ENCODE results near the gene ZNF600.
A peak's percentile ranks its signal among the peaks of the same experiment; 100 is the strongest.
"Not testable (repeated sequence)": the region's sequence is repeated elsewhere in the genome, so short reads cannot be mapped to it uniquely, and the experiment has no call there.

The ZNF600 gene

DNA sequence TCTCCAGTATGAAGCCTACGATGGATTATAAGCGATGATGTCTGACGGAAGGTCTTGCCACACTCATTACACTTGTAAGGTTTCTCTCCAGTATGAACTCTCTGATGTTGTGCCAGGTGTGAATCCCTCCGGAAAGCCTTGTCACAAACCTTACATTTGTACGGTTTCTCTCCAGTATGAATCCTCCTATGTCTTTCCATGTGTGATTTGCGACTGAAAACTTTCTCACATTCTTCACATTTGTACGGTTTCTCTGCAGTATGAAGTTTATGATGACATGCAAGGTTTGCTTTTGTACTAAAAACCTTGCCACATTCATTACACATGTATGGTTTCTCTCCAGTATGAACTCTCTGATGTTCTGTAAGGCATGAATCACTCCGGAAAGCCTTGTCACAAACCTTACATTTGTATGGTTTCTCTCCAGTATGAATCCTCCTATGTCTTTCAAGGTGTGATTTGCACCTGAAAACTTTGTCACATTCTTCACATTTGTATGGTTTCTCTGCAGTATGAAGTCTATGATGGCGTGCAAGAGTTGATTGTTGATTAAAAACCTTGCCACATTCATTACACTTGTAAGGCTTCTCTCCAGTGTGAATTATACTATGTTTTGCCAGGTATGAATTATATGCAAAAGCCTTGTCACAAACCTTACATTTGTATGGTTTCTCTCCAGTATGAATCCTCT lies 13.5 kb upstream of the ZNF600 start:
- not testable (repeated sequence) for H3K27ac ChIP-seq (ENCODE audit: low read depth, low read length); H3K27me3 ChIP-seq (ENCODE audit: control insufficient read depth in 1 of 2, insufficient read depth in 2 of 2, low read length in 2 of 2); H3K4me1 ChIP-seq (ENCODE audit: control insufficient read depth in 1 of 2, insufficient read depth in 2 of 2, low read length in 2 of 2); H3K9ac ChIP-seq (ENCODE audit: low read depth in 1 of 2, low read length in 2 of 2)
- H3K36me3 ChIP-seq (ENCODE audit: control insufficient read depth in 1 of 2, insufficient read depth in 2 of 2, low read length in 2 of 2): peaks cover 28 to 55% of the 10 kb centered on the region in 2 donors
- peaks cover 85 to 91% of the 10 kb centered on the region in 2 donors for H3K9me3 ChIP-seq (ENCODE audit: control insufficient read depth in 1 of 2, low read length in 2 of 2)
- peak overlapping the region; percentile 6 to 14 for H3K4me3 ChIP-seq (ENCODE audit: low read depth in 1 of 2, low read length in 2 of 2)

- Histone ChIP-seq H3K36me3 (ENCODE audit: control insufficient read depth in 1 of 2, insufficient read depth in 2 of 2, low read length in 2 of 2) (no peaks in the 10 kb centered on the region), H3K27ac (ENCODE audit: low read depth, low read length) (no peak overlapping the region), H3K9ac (ENCODE audit: low read depth in 1 of 2, low read length in 2 of 2) (no peak overlapping the region), H3K27me3 (ENCODE audit: control insufficient read depth in 1 of 2, insufficient read depth in 2 of 2, low read length in 2 of 2) (no peaks in the 10 kb centered on the region), H3K4me3 (ENCODE audit: low read depth in 1 of 2, low read length in 2 of 2) (no peak overlapping the region), H3K9me3 (ENCODE audit: control insufficient read depth in 1 of 2, low read length in 2 of 2) (peaks cover 7 to 16% of the 10 kb centered on the region in 2 donors), H3K4me1 (ENCODE audit: control insufficient read depth in 1 of 2, insufficient read depth in 2 of 2, low read length in 2 of 2) (no peaks in the 10 kb centered on the region)
Measured at GRCh38 chr19:52789440-52789839, 2.8 kb upstream of the ZNF600 start.

DNA sequence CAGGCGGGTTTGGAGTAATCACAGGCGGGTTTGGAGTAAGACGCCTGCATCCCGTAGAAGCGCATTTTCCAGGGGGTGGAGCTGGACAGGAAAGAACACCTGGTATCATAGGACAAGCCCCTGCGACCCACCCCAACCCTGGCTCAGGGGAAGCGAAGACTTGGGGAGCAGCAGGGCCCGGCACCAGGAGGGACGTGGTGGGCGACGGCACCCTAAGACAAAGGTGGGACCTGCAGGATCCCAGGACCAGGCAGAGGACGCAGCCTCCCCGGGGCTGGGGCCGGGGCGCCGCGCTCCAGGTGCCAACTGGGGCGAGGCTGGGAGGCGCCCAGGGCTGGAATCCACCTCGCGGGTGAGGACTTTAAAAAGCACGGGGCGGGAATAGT lies 520 bp downstream of the ZNF600 start:
- peaks cover 5 to 15% of the 10 kb centered on the region in 2 donors for H3K36me3 ChIP-seq (ENCODE audit: control insufficient read depth in 1 of 2, insufficient read depth in 2 of 2, low read length in 2 of 2)
- no peaks in the 10 kb centered on the region for H3K27me3 ChIP-seq (ENCODE audit: control insufficient read depth in 1 of 2, insufficient read depth in 2 of 2, low read length in 2 of 2)
- H3K4me3 ChIP-seq (ENCODE audit: low read depth in 1 of 2, low read length in 2 of 2): peak overlapping the region; percentile 89
- peak overlapping the region; percentile 77 to 78 for H3K9ac ChIP-seq (ENCODE audit: low read depth in 1 of 2, low read length in 2 of 2)
- no peak overlapping the region for H3K27ac ChIP-seq (ENCODE audit: low read depth, low read length)
- peaks cover 5 to 6% of the 10 kb centered on the region in 2 donors for H3K9me3 ChIP-seq (ENCODE audit: control insufficient read depth in 1 of 2, low read length in 2 of 2)
- H3K4me1 ChIP-seq (ENCODE audit: control insufficient read depth in 1 of 2, insufficient read depth in 2 of 2, low read length in 2 of 2): no peaks in the 10 kb centered on the region

DNA sequence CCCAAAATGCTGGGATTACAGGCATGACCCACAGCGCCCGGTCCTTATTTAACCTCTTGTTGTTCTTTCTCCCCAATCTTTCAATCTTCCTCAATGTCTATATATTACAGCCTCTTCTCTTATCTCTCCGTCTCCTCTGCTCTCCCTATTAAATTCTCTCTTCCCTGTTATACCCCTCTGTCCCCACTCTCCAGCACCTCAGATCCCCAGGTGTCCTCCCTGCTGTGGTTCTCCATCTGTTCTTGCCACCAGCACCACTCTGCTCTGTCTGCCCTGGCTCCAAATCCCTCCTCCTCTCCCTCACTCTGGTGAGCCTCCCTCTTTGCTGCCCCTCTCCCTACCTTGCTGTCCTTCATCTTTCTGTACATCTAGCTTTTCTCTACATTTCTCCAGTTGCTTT lies 1.1 kb downstream of the ZNF600 start:
- H3K9me3 ChIP-seq (ENCODE audit: control insufficient read depth in 1 of 2, low read length in 2 of 2): peaks cover 5 to 7% of the 10 kb centered on the region in 2 donors
- H3K27me3 ChIP-seq (ENCODE audit: control insufficient read depth in 1 of 2, insufficient read depth in 2 of 2, low read length in 2 of 2): no peaks in the 10 kb centered on the region
- no peaks in the 10 kb centered on the region for H3K4me1 ChIP-seq (ENCODE audit: control insufficient read depth in 1 of 2, insufficient read depth in 2 of 2, low read length in 2 of 2)
- peaks cover 9 to 19% of the 10 kb centered on the region in 2 donors for H3K36me3 ChIP-seq (ENCODE audit: control insufficient read depth in 1 of 2, insufficient read depth in 2 of 2, low read length in 2 of 2)
- H3K27ac ChIP-seq (ENCODE audit: low read depth, low read length): no peak overlapping the region
- peak overlapping the region; percentile 89 for H3K4me3 ChIP-seq (ENCODE audit: low read depth in 1 of 2, low read length in 2 of 2)
- H3K9ac ChIP-seq (ENCODE audit: low read depth in 1 of 2, low read length in 2 of 2): peak overlapping the region in 1 of 2 donors; percentile 78

GRCh38 chr19:52782864-52783263 lies 3.7 kb downstream of the ZNF600 start:
- not testable (repeated sequence) for H3K27ac ChIP-seq (ENCODE audit: low read depth, low read length); H3K9me3 ChIP-seq (ENCODE audit: control insufficient read depth in 1 of 2, low read length in 2 of 2); H3K4me3 ChIP-seq (ENCODE audit: low read depth in 1 of 2, low read length in 2 of 2); H3K9ac ChIP-seq (ENCODE audit: low read depth in 1 of 2, low read length in 2 of 2); H3K4me1 ChIP-seq (ENCODE audit: control insufficient read depth in 1 of 2, insufficient read depth in 2 of 2, low read length in 2 of 2); H3K27me3 ChIP-seq (ENCODE audit: control insufficient read depth in 1 of 2, insufficient read depth in 2 of 2, low read length in 2 of 2)
- H3K36me3 ChIP-seq (ENCODE audit: control insufficient read depth in 1 of 2, insufficient read depth in 2 of 2, low read length in 2 of 2): peaks cover 17 to 33% of the 10 kb centered on the region in 2 donors

GRCh38 chr19:52778811-52779210 lies 7.8 kb downstream of the ZNF600 start:
- Histone ChIP-seq H3K9ac (ENCODE audit: low read depth in 1 of 2, low read length in 2 of 2) (no peak overlapping the region), H3K9me3 (ENCODE audit: control insufficient read depth in 1 of 2, low read length in 2 of 2) (peaks cover 5 to 7% of the 10 kb centered on the region in 2 donors), H3K36me3 (ENCODE audit: control insufficient read depth in 1 of 2, insufficient read depth in 2 of 2, low read length in 2 of 2) (peaks cover 20 to 56% of the 10 kb centered on the region in 2 donors), H3K27me3 (ENCODE audit: control insufficient read depth in 1 of 2, insufficient read depth in 2 of 2, low read length in 2 of 2) (no peaks in the 10 kb centered on the region), H3K4me1 (ENCODE audit: control insufficient read depth in 1 of 2, insufficient read depth in 2 of 2, low read length in 2 of 2) (no peaks in the 10 kb centered on the region), H3K27ac (ENCODE audit: low read depth, low read length) (no peak overlapping the region), H3K4me3 (ENCODE audit: low read depth in 1 of 2, low read length in 2 of 2) (no peak overlapping the region)

DNA sequence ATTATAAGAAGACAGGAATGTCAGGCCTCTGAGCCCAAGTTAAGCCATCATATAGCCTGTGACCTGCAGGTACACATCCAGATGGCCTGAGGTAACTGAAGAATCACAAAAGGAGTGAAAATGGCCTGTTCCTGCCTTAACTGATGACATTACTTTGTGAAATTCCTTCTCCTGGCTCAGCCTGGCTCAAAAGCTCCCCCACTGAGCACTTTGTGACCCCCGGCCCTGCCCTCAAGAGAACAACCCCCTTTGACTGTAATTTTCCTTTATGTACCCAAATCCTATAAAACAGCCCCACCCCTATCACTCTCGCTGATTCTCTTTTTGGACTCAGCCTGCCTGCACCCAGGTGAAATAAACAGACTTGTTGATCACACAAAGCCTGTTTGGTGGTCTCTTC lies 30.1 kb downstream of the ZNF600 start:
- H3K36me3 ChIP-seq (ENCODE audit: control insufficient read depth in 1 of 2, insufficient read depth in 2 of 2, low read length in 2 of 2); H3K9me3 ChIP-seq (ENCODE audit: control insufficient read depth in 1 of 2, low read length in 2 of 2); H3K27ac ChIP-seq (ENCODE audit: low read depth, low read length); H3K4me3 ChIP-seq (ENCODE audit: low read depth in 1 of 2, low read length in 2 of 2); H3K27me3 ChIP-seq (ENCODE audit: control insufficient read depth in 1 of 2, insufficient read depth in 2 of 2, low read length in 2 of 2); H3K9ac ChIP-seq (ENCODE audit: low read depth in 1 of 2, low read length in 2 of 2); H3K4me1 ChIP-seq (ENCODE audit: control insufficient read depth in 1 of 2, insufficient read depth in 2 of 2, low read length in 2 of 2): not testable (repeated sequence)

GRCh38 chr19:52749780-52750179 lies 36.8 kb downstream of the ZNF600 start:
- Histone ChIP-seq H3K27ac (ENCODE audit: low read depth, low read length) (no peak overlapping the region), H3K27me3 (ENCODE audit: control insufficient read depth in 1 of 2, insufficient read depth in 2 of 2, low read length in 2 of 2) (no peaks in the 10 kb centered on the region), H3K9me3 (ENCODE audit: control insufficient read depth in 1 of 2, low read length in 2 of 2) (no peaks in the 10 kb centered on the region), H3K36me3 (ENCODE audit: control insufficient read depth in 1 of 2, insufficient read depth in 2 of 2, low read length in 2 of 2) (no peaks in the 10 kb centered on the region), H3K9ac (ENCODE audit: low read depth in 1 of 2, low read length in 2 of 2) (no peak overlapping the region), H3K4me3 (ENCODE audit: low read depth in 1 of 2, low read length in 2 of 2) (no peak overlapping the region), H3K4me1 (ENCODE audit: control insufficient read depth in 1 of 2, insufficient read depth in 2 of 2, low read length in 2 of 2) (no peaks in the 10 kb centered on the region)

DNA sequence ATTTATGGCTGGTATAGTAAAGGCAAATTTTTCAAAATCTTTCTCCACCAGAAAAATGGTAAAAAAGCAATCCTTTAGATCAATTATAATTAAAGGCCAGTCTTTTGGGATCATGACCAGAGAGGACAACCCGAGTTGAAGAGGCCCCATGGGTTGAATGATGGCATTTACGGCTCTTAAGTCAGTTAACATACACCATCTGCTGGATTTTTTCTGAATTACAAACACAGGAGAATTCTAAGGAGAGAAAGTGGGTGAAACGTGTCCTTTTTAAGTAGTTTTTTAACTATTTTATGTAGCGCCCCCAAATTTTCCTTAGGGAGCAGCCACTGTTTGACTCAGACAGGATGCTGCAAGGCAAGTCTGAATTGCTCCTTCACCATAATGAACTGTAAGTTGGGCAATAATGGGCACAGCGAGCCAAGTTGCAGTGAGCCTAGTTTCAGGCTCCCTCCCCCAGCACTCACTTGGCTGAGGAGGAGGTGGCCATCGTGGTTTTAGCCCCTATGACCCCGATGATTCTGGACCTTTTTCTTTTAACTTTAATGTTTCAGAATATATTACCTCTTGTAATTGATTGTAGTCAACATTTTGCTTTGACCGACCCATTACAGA lies 38.1 kb downstream of the ZNF600 start:
- H3K4me1 ChIP-seq (ENCODE audit: control insufficient read depth in 1 of 2, insufficient read depth in 2 of 2, low read length in 2 of 2): no peaks in the 10 kb centered on the region

DNA sequence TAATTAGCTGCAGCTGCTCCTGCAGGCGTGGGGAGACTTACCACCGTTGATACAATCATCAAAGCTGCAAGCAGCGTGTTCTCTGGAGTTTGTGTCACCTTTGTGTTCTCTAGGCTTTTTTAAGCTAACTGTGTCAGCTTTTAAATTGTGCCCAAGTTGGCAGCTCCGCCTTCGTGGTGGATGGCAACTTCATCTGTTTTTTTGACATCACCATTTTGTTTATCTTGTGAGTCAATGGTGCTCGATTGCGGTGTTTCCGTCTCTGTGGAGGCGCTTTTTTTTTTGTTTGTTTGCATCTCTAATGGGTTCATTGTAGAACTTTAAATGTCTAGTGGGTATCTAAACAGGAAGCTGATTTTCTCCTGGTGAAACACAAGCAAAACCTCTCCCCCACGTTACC lies 40.7 kb downstream of the ZNF600 start:
- H3K27ac ChIP-seq (ENCODE audit: low read depth, low read length); H3K36me3 ChIP-seq (ENCODE audit: control insufficient read depth in 1 of 2, insufficient read depth in 2 of 2, low read length in 2 of 2); H3K27me3 ChIP-seq (ENCODE audit: control insufficient read depth in 1 of 2, insufficient read depth in 2 of 2, low read length in 2 of 2): not testable (repeated sequence)

More for the DNA sequence above, 38.1 kb downstream of the ZNF600 start:
- Histone ChIP-seq H3K27ac (ENCODE audit: low read depth, low read length) (no peak overlapping the region), H3K9ac (ENCODE audit: low read depth in 1 of 2, low read length in 2 of 2) (no peak overlapping the region), H3K9me3 (ENCODE audit: control insufficient read depth in 1 of 2, low read length in 2 of 2) (no peaks in the 10 kb centered on the region), H3K27me3 (ENCODE audit: control insufficient read depth in 1 of 2, insufficient read depth in 2 of 2, low read length in 2 of 2) (no peaks in the 10 kb centered on the region), H3K4me3 (ENCODE audit: low read depth in 1 of 2, low read length in 2 of 2) (no peak overlapping the region), H3K36me3 (ENCODE audit: control insufficient read depth in 1 of 2, insufficient read depth in 2 of 2, low read length in 2 of 2) (no peaks in the 10 kb centered on the region)

More for the DNA sequence above, 40.7 kb downstream of the ZNF600 start:
- H3K9me3 ChIP-seq (ENCODE audit: control insufficient read depth in 1 of 2, low read length in 2 of 2); H3K4me1 ChIP-seq (ENCODE audit: control insufficient read depth in 1 of 2, insufficient read depth in 2 of 2, low read length in 2 of 2); H3K9ac ChIP-seq (ENCODE audit: low read depth in 1 of 2, low read length in 2 of 2); H3K4me3 ChIP-seq (ENCODE audit: low read depth in 1 of 2, low read length in 2 of 2): not testable (repeated sequence)

All from duodenal mucosa (tissue), 2 donors.